VCaP (cell line): ENCODE data around the gene HOXD8.

Experiments
- H3K27ac ChIP-seq: fragments of 450-650 bp; 2 replicates; pipeline ENCODE4 v1.5.1; 2017
- CTCF ChIP-seq: fragments of 450-650 bp; conservative IDR thresholded peaks from 2 replicates; pipeline ENCODE4 v1.5.1; 2017; ENCODE audit warnings: mild to moderate bottlenecking, moderate library complexity

HOXD8 gene

DNA sequence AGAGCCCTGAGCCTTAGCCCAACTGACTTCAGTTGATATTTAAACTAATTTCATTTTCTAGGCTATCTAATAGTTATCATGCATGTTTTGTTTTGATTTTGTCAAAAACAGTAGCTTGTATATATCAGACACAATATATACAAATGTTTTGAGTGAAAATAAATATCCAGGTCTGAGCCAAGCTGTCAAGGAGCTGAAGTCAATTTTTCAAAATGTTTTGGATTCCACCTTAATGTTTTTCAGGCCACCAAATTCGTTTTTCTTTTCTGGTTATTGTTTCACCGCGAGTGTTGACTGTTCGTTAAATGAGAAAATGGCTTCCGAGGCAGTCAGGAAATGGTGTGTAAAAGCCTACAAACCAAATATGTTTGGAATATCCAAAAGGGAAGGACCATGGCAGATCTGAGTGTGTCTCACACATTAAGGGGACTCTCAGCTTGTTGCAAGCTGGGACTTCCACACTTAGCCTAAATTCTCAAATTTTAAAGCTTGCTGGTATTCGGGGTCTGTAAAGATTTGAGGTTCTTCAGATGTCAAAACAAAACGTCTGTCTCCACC is 27.1 kb upstream of the HOXD8 start:
- H3K27ac ChIP-seq, result no peak overlapping the region
- TF ChIP-seq CTCF, result no peak

- no peak for TF ChIP-seq CTCF
- H3K27ac ChIP-seq, result no peak overlapping the region
Measured at GRCh38 chr2:176103194-176103593, 26.3 kb upstream of the HOXD8 start.

- TF ChIP-seq CTCF, result no peak
- H3K27ac ChIP-seq, result no peak overlapping the region
Measured at GRCh38 chr2:176103742-176104315, 25.7 kb upstream of the HOXD8 start.

- TF ChIP-seq CTCF, result no peak
- H3K27ac ChIP-seq, result no peak overlapping the region
Measured at GRCh38 chr2:176104316-176105077, 25.0 kb upstream of the HOXD8 start.

- H3K27ac ChIP-seq, result no peak overlapping the region
- TF ChIP-seq CTCF, result no peak
Measured at GRCh38 chr2:176105078-176105729, 24.3 kb upstream of the HOXD8 start.

- H3K27ac ChIP-seq, result no peak overlapping the region
- no peak for TF ChIP-seq CTCF
Measured at GRCh38 chr2:176105730-176106580, 23.6 kb upstream of the HOXD8 start.
